ENCODE data around the gene PRCD. TPM values are rescaled to one million over a fixed set of nuclear protein-coding genes. Genes with fewer than 3 reads are reported as not detected.

PRCD gene
- total RNA-seq, 4 donors from 2014 or later, result 1.2 to 5.1 (median 3.8) TPM

- no peak for DNase-seq (ENCODE audit: extremely low spot score)
- H3K9me3 ChIP-seq, result no peaks in the 10 kb centered on the region
- H3K36me3 ChIP-seq, result no peaks in the 10 kb centered on the region
- peak overlapping the region; percentile 65 to 88 (median 68) for H3K4me3 ChIP-seq
- no peak for TF ChIP-seq CTCF (IDR thresholded peaks at IDR 0.05)
- peak in 1 of 2 donors; percentile 18 for TF ChIP-seq POLR2AphosphoS5 (IDR thresholded peaks at IDR 0.05)
- no peaks in the 10 kb centered on the region for H3K27me3 ChIP-seq
- H3K27ac ChIP-seq (replicated peaks in 1 of 4), result peak overlapping the region; percentile 77 to 85 (median 82)
- peaks cover 39 to 52% (median 49%) of the 10 kb centered on the region in 4 donors for H3K4me1 ChIP-seq
- 69% methylated on average over 13 of the region's 17 CpGs for WGBS
- intact Hi-C loops (cut with DNase I), result loop anchor here (10.0 kb wide), 1 partner anchor 195 kb away; the partner anchor contains the start of gene QRICH2
These were observed 39.6 kb upstream of the PRCD start for GRCh38 chr17:76500074-76500746.

DNA sequence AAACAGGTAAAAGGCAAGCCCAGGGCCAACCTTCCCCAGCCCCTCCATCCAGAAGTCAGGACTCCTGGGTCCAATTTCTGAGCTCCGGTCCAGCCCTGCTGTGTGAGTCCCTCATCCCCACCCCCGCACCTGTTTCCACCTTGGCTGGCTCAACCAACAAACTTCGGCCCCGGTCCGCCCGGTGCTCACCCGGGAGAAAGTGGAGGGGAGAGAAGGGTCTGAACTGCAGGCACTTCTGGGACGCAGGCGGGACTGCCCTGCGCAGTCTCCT, 39.2 kb upstream of the PRCD start:
- intact Hi-C loops (cut with DNase I), result loop anchor here (10.0 kb wide), 1 partner anchor 196 kb away; the partner anchor contains the start of gene QRICH2
- Histone ChIP-seq H3K9me3 (no peaks in the 10 kb centered on the region), H3K36me3 (no peaks in the 10 kb centered on the region), H3K27ac (replicated peaks in 1 of 4) (peak overlapping the region; percentile 77 to 85 (median 82)), H3K4me3 (peak overlapping the region; percentile 65 to 88 (median 68)), H3K27me3 (peaks cover 0 to 3% (median 0%) of the 10 kb centered on the region in 4 donors), H3K4me1 (peaks cover 39 to 52% (median 49%) of the 10 kb centered on the region in 4 donors)
- TF ChIP-seq POLR2AphosphoS5 (IDR thresholded peaks at IDR 0.05) (no peak), EP300 (IDR thresholded peaks at IDR 0.05) (no peak), POLR2A (IDR thresholded peaks at IDR 0.05; ENCODE audit: low read depth) (no peak), CTCF (IDR thresholded peaks at IDR 0.05) (no peak)
- DNase-seq (ENCODE audit: extremely low spot score), result no peak
- 2% methylated on average over 6 of the region's 10 CpGs for WGBS

DNA sequence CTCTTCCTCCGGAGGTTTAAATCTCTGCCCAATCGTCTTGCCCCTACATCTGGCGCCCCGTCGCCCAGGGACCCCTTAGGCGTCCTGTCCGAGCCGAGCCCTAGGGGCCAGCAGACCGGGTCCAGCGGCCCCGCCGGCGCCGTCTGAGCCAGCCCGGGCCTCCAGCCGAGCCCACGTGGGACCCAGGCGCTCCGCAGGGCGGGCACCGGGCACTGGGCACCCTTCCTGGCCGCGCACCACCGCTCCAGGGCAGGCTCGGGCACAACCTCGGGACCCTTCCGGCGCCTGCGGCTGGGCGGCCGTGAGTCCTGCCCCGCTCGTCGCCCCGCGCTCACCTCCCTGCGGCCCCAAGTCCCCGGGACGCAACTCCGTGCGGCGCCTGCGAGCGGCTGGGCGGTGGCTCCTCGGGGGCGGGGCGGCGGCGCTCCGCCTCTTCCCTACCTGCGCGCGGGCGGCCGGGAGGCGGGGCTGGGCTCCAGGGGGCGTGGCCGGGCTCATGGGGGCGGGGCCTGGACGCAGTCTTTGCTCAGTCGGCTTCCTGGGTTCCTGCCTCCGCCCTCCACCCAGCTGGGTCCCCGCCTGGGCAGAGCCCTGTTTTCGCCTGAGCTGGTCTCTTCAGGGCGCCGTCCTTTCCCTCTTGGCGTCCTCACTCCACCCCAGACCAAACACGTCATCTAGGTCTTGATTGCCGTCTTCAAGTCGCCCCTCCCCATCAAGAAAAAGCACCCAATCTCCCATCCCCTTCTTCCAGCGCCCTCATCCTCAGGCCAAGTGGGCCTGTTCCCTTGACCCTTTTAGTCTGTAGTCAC, 38.6 kb upstream of the PRCD start, which contains the start of gene RHBDF2:
Gene RHBDF2, minus strand, starts transcription at position 406 of the 809 bp plus-strand sequence. CDS start 19,899 bp downstream, outside the sequence.
- WGBS, result 1% methylated on average over 39 of the region's 72 CpGs
- Histone ChIP-seq H3K4me3 (peak within 1 kb of the TSS; percentile 65 to 88 (median 68)), H3K27me3 (peaks cover 0 to 3% (median 0%) of the 10 kb centered on the region in 4 donors), H3K9me3 (no peaks in the 10 kb centered on the region), H3K4me1 (peaks cover 39 to 53% (median 50%) of the 10 kb centered on the region in 4 donors), H3K27ac (replicated peaks in 1 of 4) (peak within 1 kb of the TSS; percentile 77 to 85 (median 82)), H3K36me3 (no peaks in the 10 kb centered on the region)
- TF ChIP-seq POLR2AphosphoS5 (IDR thresholded peaks at IDR 0.05), result peak in 1 of 2 donors; percentile 66
- TF ChIP-seq CTCF (IDR thresholded peaks at IDR 0.05), result peak in 1 of 3 experiments; percentile 11
- peak; percentile 38 for TF ChIP-seq POLR2A (IDR thresholded peaks at IDR 0.05; ENCODE audit: low read depth)
- no peak for TF ChIP-seq EP300 (IDR thresholded peaks at IDR 0.05)
- peak; percentile 95 for DNase-seq (ENCODE audit: extremely low spot score)
- intact Hi-C loops (cut with DNase I), result loop anchor here (10.0 kb wide), 1 partner anchor 196 kb away; the partner anchor contains the start of gene QRICH2

GRCh38 chr17:76501827-76502307, 38.0 kb upstream of the PRCD start:
- Histone ChIP-seq H3K36me3 (no peaks in the 10 kb centered on the region), H3K27me3 (peaks cover 0 to 8% (median 0%) of the 10 kb centered on the region in 4 donors), H3K27ac (replicated peaks in 1 of 4) (peak overlapping the region; percentile 77 to 85 (median 82)), H3K4me3 (peak overlapping the region; percentile 65 to 88 (median 68)), H3K9me3 (no peaks in the 10 kb centered on the region), H3K4me1 (peaks cover 41 to 58% (median 55%) of the 10 kb centered on the region in 4 donors)
- no peak for DNase-seq (ENCODE audit: extremely low spot score)
- intact Hi-C loops (cut with DNase I), result loop anchor here (10.0 kb wide), 1 partner anchor 197 kb away; the partner anchor contains the start of gene QRICH2
- TF ChIP-seq POLR2AphosphoS5 (IDR thresholded peaks at IDR 0.05), result no peak
- WGBS, result 72% methylated on average over 6 of the region's 11 CpGs

Data from esophagus muscularis mucosa (tissue), 4 donors.